VCaP (cell line): Measurements from ENCODE around the gene FDCSP.

Experiments used
- H3K27ac ChIP-seq: fragments of 450-650 bp; 2 replicates; pipeline ENCODE4 v1.5.1; 2017
- CTCF ChIP-seq: fragments of 450-650 bp; conservative IDR thresholded peaks from 2 replicates; pipeline ENCODE4 v1.5.1; 2017; ENCODE audit warnings: mild to moderate bottlenecking, moderate library complexity

Gene FDCSP

GRCh38 chr4:70183940-70184246 is 42.0 kb upstream of the FDCSP start:
- peak; percentile 51 for TF ChIP-seq CTCF
- no peak overlapping the region for H3K27ac ChIP-seq

GRCh38 chr4:70187216-70187615 is 38.7 kb upstream of the FDCSP start:
- no peak for TF ChIP-seq CTCF

GRCh38 chr4:70190579-70190978 is 35.3 kb upstream of the FDCSP start:
- H3K27ac ChIP-seq: no peak overlapping the region
- TF ChIP-seq CTCF: no peak

More at GRCh38 chr4:70187216-70187615, 38.7 kb upstream of the FDCSP start:
- H3K27ac ChIP-seq: peak overlapping the region; percentile 4; the same call in 1 of the 2 replicates

- no peak overlapping the region for H3K27ac ChIP-seq
- TF ChIP-seq CTCF: no peak
Observed at GRCh38 chr4:70191647-70192046, 34.3 kb upstream of the FDCSP start.

GRCh38 chr4:70192895-70193294 is 33.0 kb upstream of the FDCSP start:
- no peak for TF ChIP-seq CTCF
- no peak overlapping the region for H3K27ac ChIP-seq

GRCh38 chr4:70195425-70195824 is 30.5 kb upstream of the FDCSP start, which contains the start of gene ODAM:
Gene ODAM (plus strand): TSS chr4:70195725. CDS start chr4:70196544, 819 bp downstream.
- TF ChIP-seq CTCF: no peak
- H3K27ac ChIP-seq: peak within 1 kb of the TSS; percentile 79; the same call in 1 of the 2 replicates

- no peak for TF ChIP-seq CTCF
Observed at GRCh38 chr4:70196857-70197256, 29.1 kb upstream of the FDCSP start.

GRCh38 chr4:70197842-70198241 is 28.1 kb upstream of the FDCSP start:
- TF ChIP-seq CTCF: no peak
- H3K27ac ChIP-seq: peak overlapping the region; percentile 79

More at GRCh38 chr4:70196857-70197256, 29.1 kb upstream of the FDCSP start:
- peak overlapping the region; percentile 79; the same call in 1 of the 2 replicates for H3K27ac ChIP-seq
